Chondrocyte (in vitro differentiated cells): ENCODE results near the gene TCTN1. TPM values are rescaled to one million over a fixed set of nuclear protein-coding genes. Genes with fewer than 3 reads are reported as not detected.

Source experiments
- DNase-seq: peaks from one replicate; pipeline ENCODE4 v3.0.0; 2021; ENCODE audit warnings: mixed read lengths, low spot score
- H3K27ac Mint-ChIP-seq: one replicate; pipeline ENCODE4 v1.8.0; 2021; ENCODE audit warnings: mild to moderate bottlenecking, moderate library complexity, mixed read lengths; ENCODE audit not compliant: unreplicated experiment
- H3K27me3 Mint-ChIP-seq: 2 replicates; pipeline ENCODE4 v1.8.0; 2021; ENCODE audit warnings: low read depth, mixed read lengths
- H3K36me3 Mint-ChIP-seq: 2 replicates; pipeline ENCODE4 v1.8.0; 2021; ENCODE audit warnings: low read depth, mixed read lengths
- H3K4me1 Mint-ChIP-seq: 2 replicates; pipeline ENCODE4 v1.8.0; 2021; ENCODE audit warnings: low read depth, mild to moderate bottlenecking, mixed read lengths
- H3K4me3 Mint-ChIP-seq: one replicate; pipeline ENCODE4 v1.8.0; 2021; ENCODE audit warnings: mild to moderate bottlenecking, moderate library complexity, mixed read lengths; ENCODE audit not compliant: unreplicated experiment
- H3K9me3 Mint-ChIP-seq: 2 replicates; pipeline ENCODE4 v1.8.0; 2021; ENCODE audit warnings: low read depth, mixed read lengths
- total RNA-seq: library from RNA; stranded (reverse); gene quantifications from 3 replicates; pipeline ENCODE4 v1.2.1, GENCODE V29; 2021
- TF ChIP-seq, protein P1 (sequence below): fragments of 200-600 bp; sonication (generic); IDR thresholded peaks from 2 replicates; pipeline ENCODE4 v1.5.0; 2021; ENCODE audit warnings: antibody characterized with exemption, mild to moderate bottlenecking, moderate library complexity

TCTN1 gene
- total RNA-seq, 1 donor from 2014 or later, result 32.9 TPM

DNA sequence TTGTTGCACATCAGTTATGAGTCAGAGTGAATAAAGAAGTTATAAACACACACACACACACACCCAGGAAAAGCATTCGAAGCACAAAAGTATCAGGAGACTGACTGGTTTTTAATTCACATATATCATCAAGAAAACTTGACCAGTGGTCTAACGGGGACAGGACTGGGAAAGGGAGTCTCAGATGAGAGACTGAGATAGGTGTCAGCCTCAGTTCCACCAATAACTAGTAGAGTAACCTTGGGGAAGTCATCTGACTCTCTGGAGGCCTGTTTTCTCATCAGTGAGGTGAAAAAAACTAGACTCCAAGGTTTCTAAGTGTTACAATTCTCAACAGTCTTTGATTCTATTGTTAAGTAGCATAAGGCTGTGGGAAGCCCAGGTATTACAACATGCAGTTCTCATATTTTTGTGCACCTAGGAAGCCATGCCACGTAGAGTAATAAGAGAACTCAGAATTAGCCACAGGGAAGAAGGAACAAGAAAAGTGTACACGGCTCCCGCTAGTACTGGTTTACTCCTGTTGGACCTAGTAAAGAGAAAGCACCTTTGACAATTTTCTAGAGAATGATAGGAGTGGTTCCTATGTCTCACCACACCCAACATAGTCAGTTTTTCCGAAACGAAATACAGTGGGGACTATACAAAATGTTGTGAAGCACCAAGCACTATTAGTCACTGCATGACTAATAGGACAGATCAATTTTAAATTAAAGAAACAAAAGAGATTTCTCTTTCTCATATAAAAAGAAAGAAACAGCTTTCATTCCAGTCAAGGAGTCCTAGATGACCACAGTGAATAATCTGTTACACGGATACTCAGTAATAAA lies 35.9 kb upstream of the TCTN1 start:
- TF ChIP-seq, protein P1, sequence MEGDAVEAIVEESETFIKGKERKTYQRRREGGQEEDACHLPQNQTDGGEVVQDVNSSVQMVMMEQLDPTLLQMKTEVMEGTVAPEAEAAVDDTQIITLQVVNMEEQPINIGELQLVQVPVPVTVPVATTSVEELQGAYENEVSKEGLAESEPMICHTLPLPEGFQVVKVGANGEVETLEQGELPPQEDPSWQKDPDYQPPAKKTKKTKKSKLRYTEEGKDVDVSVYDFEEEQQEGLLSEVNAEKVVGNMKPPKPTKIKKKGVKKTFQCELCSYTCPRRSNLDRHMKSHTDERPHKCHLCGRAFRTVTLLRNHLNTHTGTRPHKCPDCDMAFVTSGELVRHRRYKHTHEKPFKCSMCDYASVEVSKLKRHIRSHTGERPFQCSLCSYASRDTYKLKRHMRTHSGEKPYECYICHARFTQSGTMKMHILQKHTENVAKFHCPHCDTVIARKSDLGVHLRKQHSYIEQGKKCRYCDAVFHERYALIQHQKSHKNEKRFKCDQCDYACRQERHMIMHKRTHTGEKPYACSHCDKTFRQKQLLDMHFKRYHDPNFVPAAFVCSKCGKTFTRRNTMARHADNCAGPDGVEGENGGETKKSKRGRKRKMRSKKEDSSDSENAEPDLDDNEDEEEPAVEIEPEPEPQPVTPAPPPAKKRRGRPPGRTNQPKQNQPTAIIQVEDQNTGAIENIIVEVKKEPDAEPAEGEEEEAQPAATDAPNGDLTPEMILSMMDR, result no peak
- no peaks in the 10 kb centered on the region for H3K9me3 Mint-ChIP-seq
- no peak for DNase-seq
- H3K36me3 Mint-ChIP-seq, result no peaks in the 10 kb centered on the region
- peaks cover 41% of the 10 kb centered on the region for H3K4me1 Mint-ChIP-seq
- H3K4me3 Mint-ChIP-seq, result peak overlapping the region; percentile 35
- peak overlapping the region; percentile 91 for H3K27ac Mint-ChIP-seq
- no peaks in the 10 kb centered on the region for H3K27me3 Mint-ChIP-seq

DNA sequence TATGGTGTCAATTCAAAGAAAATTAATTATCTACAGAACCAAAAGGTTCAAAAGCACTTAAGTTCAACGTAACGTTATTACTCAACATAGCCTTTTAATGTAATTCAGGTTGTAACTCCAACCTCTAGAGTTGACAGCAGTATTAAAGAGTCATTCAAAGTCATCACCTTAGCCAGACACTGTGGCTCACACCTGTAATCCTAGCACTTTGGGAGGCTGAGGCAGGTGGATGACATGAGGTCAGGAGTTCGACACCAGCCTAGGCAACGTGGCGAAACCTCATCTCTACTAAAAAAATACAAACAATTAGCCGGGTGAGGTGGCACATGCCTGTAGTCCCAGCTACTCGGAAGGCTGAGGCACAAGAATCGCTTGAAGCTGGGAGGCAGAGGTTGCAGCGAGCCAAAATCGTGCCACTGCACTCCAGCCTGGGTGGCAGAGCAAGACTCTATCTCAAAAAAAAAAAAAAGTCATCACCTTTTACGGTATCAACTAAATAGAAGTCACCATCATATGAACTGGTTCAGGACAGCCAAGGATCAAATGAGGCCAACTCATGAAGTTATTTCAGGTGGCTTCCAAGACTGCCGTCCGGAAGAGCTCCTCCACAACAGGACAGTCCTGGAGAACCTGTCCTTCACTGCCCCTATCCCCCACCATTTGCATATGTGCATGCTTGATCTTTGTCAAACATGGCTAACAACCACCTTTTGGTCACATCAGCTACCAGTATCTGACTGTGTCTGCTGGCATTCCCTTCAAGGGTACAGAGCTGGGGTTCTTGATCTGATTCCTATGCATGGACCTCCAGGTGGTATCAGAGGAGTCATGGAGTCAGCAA lies 35.0 kb upstream of the TCTN1 start:
- Mint-ChIP-seq H3K4me3 (no peak overlapping the region), H3K27ac (peak overlapping the region; percentile 91), H3K4me1 (peaks cover 48% of the 10 kb centered on the region), H3K27me3 (no peaks in the 10 kb centered on the region), H3K9me3 (no peaks in the 10 kb centered on the region), H3K36me3 (no peaks in the 10 kb centered on the region)
- no peak for DNase-seq
- TF ChIP-seq, protein P1, result no peak

DNA sequence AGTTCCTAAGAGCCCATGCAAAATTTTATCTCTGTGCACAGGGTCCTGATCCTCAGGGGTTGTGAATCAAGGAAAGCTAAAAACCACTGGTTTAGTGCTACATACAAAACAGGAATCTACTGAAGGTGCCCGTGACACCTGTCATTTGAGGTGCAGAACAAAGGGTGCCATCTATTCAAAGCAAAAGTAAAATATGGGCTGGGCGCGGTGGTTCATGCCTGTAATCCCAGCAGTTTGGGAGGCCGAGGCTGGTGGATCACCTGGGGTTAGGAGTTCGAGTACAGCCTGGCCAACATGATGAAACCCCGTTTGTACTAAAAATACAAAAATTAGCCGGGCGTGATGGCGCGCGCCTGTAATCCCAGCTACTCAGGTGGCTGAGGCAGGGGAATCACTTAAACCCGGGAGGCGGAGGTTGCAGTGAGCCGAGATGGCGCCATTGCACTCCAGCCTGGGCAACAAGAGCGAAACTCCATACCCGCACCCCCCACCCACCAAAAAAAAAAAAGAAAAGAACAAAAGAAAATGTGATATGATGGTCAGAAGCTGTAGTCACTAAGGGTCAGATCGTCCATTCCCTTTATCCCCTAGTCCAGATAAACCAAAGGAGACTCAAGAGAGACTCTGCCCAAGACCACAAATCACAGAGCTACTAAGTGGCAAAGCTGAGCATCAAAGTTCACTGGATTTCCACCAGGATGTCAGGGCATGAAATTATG lies 34.2 kb upstream of the TCTN1 start:
- TF ChIP-seq, protein P1, result no peak
- peaks cover 52% of the 10 kb centered on the region for H3K4me1 Mint-ChIP-seq
- DNase-seq, result no peak
- no peaks in the 10 kb centered on the region for H3K36me3 Mint-ChIP-seq
- H3K9me3 Mint-ChIP-seq, result no peaks in the 10 kb centered on the region
- no peak overlapping the region for H3K4me3 Mint-ChIP-seq
- no peak overlapping the region for H3K27ac Mint-ChIP-seq
- H3K27me3 Mint-ChIP-seq, result no peaks in the 10 kb centered on the region

DNA sequence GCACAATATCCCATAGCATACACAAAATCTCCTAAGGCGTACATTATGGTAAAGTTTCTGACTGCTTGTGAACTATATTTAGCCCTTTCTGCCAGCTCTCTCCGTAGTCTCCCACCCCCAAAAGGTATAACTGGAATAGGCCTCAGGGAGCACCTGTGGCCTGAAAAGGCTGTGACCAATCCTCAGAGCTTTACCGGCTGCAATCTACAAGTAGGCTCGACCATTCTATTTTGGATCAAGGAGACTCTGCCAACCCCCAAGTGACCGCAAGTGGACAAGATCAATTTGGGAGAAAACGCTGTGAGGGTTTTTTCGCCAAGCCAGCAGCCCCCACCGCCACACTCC lies 32.0 kb upstream of the TCTN1 start:
- H3K4me1 Mint-ChIP-seq, result peaks cover 58% of the 10 kb centered on the region
- peak overlapping the region; percentile 89 for H3K4me3 Mint-ChIP-seq
- no peaks in the 10 kb centered on the region for H3K27me3 Mint-ChIP-seq
- no peak for DNase-seq
- H3K36me3 Mint-ChIP-seq, result no peaks in the 10 kb centered on the region
- TF ChIP-seq, protein P1, result no peak
- H3K27ac Mint-ChIP-seq, result peak overlapping the region; percentile 88
- H3K9me3 Mint-ChIP-seq, result no peaks in the 10 kb centered on the region
